Stimulated activated CD4-positive, alpha-beta T cell treated with anti-CD3 and anti-CD28 coated beads, Interleukin-15, amount 100 ng/mL, for 48 hours (primary cell): ENCODE data around the gene DDX39A.

Experiments used
- DNase-seq, 2 donors: peaks; one replicate each; pipeline ENCODE4 v3.0.0-alpha.2; 2020; ENCODE audit warnings: low read depth in 2 of 2

The DDX39A gene

DNA sequence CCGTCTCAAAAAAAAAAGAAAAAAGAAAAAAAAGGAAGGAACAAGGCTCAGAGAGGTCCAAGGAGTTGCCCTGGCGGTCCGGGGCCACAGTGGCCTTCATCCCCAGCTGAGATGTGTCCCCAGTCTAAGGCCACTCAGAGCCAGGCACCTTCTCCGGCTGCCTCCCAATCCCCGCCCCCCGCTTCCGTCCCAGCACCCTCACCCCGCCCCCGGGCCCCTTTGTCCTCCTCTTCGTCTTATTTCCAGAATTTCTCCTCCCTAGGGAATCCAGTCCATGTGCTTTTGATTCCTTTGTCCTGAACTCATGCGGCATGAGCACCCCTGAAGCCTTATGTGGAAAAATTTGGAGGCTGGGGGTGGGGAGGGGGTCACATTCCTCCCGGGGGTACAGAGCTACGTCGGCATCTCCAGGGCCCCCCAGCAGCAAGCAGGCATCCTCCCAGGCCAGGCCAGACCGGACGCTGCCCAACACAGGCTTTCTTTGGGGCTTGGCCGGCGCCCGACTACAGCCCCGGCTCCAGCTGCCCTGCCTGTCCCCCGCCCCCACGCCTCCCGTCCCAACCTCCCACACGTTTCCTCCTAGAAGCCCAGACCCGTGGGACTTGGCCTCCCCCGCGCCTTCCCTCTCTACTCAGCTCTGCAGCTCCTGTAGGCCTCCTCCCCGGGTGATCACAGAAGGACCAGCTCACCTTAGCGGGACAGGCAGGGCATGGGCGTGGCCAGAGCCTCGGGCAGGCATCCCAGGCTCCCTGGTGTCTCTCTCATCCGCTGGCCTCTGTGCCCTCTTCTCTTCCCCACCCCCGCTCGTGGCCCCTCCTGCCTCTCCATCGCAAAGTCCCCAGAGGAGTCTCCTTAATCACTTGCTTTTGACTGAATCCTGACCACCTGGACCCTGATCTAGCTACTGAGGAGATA, 55.7 kb downstream of the DDX39A start:
- DNase-seq = peak in 1 of 2 donors; percentile 66

GRCh38 chr19:14361824-14362223, 57.3 kb downstream of the DDX39A start:
- DNase-seq = no peak
